Upper lobe of left lung (tissue), 6 donors: ENCODE results near the gene FAM184B. TPM values are rescaled to one million over a fixed set of nuclear protein-coding genes. Genes with fewer than 3 reads are reported as not detected.
A peak's percentile ranks its signal among the peaks of the same experiment; 100 is the strongest.
"Not testable (repeated sequence)": the region's sequence is repeated elsewhere in the genome, so short reads cannot be mapped to it uniquely, and the experiment has no call there.

ENCODE experiments used
- ATAC-seq, 2 donors: fragments of 200-7000 bp; cut with Tn5 transposase; one replicate each; pipeline ENCODE4 v1.9.1; 2022; ENCODE audit warnings: mild to moderate bottlenecking in 2 of 2, moderate library complexity in 2 of 2; ENCODE audit not compliant: low FRiP score in 2 of 2
- DNase-seq, 2 donors: peaks; one replicate each; pipeline ENCODE4 v3.0.0-alpha.2; 2019 to 2020
- H3K27ac ChIP-seq, 4 donors: fragments of 200-600 bp; sonication (generic); one replicate each; pipeline ENCODE4 v1.5.1; 2016 to 2019
- H3K27me3 ChIP-seq, 4 donors: fragments of 200-600 bp; sonication (generic); one replicate each; pipeline ENCODE4 v1.5.1; 2017 to 2019
- H3K36me3 ChIP-seq, 4 donors: fragments of 200-600 bp; sonication (generic); one replicate each; pipeline ENCODE4 v1.5.1; 2016 to 2019
- H3K4me1 ChIP-seq, 4 donors: fragments of 200-600 bp; sonication (generic); one replicate each; pipeline ENCODE4 v1.5.1; 2018 to 2019
- H3K4me3 ChIP-seq, 4 donors: fragments of 200-600 bp; sonication (generic); one replicate each; pipeline ENCODE4 v1.5.1; 2017 to 2019; ENCODE audit warnings: mild to moderate bottlenecking in 2 of 4, moderate library complexity in 1 of 4
- H3K9me3 ChIP-seq, 4 donors: fragments of 200-600 bp; sonication (generic); one replicate each; pipeline ENCODE4 v1.5.1; 2018 to 2019
- EP300 ChIP-seq, 4 donors: sonication (generic); formaldehyde crosslinking; IDR thresholded peaks; one replicate each; pipeline ENCODE4 v1.5.1; 2017; ENCODE audit warnings: antibody characterized with exemption in 4 of 4, control low read depth in 2 of 4
- POLR2A ChIP-seq, 4 donors: fragments of 450-650 bp; IDR thresholded peaks; one replicate each; pipeline ENCODE4 v1.5.1; 2016 to 2017; ENCODE audit warnings: antibody characterized with exemption in 4 of 4, mild to moderate bottlenecking in 2 of 4
- POLR2AphosphoS5 ChIP-seq, 2 donors: sonication (generic); formaldehyde crosslinking; IDR thresholded peaks; one replicate each; pipeline ENCODE4 v1.5.1; 2017; ENCODE audit warnings: antibody characterized with exemption in 2 of 2
- WGBS, 2 donors: methylation state at CpG; one replicate each; pipeline ENCODE4 v1.1.5; 2017 to 2018; 5-methylcytosine and 5-hydroxymethylcytosine counted together
- total RNA-seq, 6 donors: library from RNA; depleted of rRNA in 4 of 6; stranded (reverse); fragments of >200 nt in 4 of 6; gene quantifications; one replicate each; pipeline versions ENCODE4 v1.1.0 to v1.2.1, GENCODE V29; 2016 to 2021
- TF ChIP-seq, protein P1 (sequence below), 6 experiments: fragments of 450-650 bp in 4 of 6; fragments of 200-600 bp in 2 of 6; sonication (generic) in 2 of 6; IDR thresholded peaks; one replicate each; pipeline ENCODE4 v1.5.1; 2016 to 2019; ENCODE audit warnings: antibody characterized with exemption in 6 of 6
- donor health status: DM: no; HTN: no; CAD: no; lungs with moderate emphysema.
- donor health status: DM: no; HTN: yes; CAD: no; lungs with severe emphysema.

The FAM184B gene
- total RNA-seq, 6 donors from 2014 or later: 0.13 to 1.0 (median 0.34) TPM

DNA sequence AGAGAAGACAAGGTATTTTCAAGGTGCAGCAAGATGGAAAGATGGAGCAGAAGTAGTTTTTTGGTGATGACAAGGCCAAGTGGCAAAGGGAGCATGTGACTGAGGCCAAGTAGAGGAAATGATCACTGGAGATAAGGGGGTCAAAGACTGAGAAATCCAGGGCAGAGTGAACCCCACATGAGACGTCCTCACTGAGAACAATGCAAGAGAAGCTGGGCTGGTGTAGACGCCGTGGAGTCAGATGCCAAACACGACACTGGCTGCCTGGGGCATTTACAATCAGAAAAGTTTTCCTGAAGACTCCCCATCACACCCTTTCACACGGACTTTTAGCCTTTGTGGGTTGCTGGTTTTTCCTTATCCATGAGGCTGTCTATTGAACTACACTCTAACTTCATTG lies 69.3 kb downstream of the FAM184B start:
- H3K36me3 ChIP-seq: no peaks in the 10 kb centered on the region
- ATAC-seq: no peak
- 75 to 83% methylated on average over 5 of the region's 5 CpGs for WGBS, 2 donors
- no peak for TF ChIP-seq EP300 (IDR thresholded peaks at IDR 0.05)
- TF ChIP-seq, protein P1, sequence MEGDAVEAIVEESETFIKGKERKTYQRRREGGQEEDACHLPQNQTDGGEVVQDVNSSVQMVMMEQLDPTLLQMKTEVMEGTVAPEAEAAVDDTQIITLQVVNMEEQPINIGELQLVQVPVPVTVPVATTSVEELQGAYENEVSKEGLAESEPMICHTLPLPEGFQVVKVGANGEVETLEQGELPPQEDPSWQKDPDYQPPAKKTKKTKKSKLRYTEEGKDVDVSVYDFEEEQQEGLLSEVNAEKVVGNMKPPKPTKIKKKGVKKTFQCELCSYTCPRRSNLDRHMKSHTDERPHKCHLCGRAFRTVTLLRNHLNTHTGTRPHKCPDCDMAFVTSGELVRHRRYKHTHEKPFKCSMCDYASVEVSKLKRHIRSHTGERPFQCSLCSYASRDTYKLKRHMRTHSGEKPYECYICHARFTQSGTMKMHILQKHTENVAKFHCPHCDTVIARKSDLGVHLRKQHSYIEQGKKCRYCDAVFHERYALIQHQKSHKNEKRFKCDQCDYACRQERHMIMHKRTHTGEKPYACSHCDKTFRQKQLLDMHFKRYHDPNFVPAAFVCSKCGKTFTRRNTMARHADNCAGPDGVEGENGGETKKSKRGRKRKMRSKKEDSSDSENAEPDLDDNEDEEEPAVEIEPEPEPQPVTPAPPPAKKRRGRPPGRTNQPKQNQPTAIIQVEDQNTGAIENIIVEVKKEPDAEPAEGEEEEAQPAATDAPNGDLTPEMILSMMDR (IDR thresholded peaks at IDR 0.05): no peak
- no peak for TF ChIP-seq POLR2A (IDR thresholded peaks at IDR 0.05)
- TF ChIP-seq POLR2AphosphoS5 (IDR thresholded peaks at IDR 0.05): no peak
- no peak overlapping the region for H3K27ac ChIP-seq
- H3K4me1 ChIP-seq: no peaks in the 10 kb centered on the region
- no peaks in the 10 kb centered on the region for H3K9me3 ChIP-seq
- DNase-seq: no peak
- no peak overlapping the region for H3K4me3 ChIP-seq
- no peaks in the 10 kb centered on the region for H3K27me3 ChIP-seq

DNA sequence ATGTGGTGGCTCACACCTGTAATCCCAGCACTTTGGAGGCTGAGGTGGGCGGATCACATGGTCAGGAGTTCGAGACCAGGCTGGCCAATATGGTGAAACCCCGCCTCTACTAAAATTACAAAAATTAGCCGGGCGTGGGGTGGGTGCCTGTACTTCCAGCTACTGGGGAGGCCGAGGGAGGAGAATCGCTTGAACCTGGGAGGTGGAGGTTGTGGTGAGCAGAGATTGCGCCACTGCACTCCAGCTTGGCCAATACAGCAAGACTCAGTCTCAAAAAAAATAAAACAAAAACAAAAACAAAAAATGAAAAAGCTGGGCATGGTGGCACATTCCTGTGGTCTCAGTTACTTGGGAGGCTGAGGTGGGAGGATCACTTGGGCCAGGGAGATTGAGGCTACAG lies 70.2 kb downstream of the FAM184B start:
- H3K9me3 ChIP-seq, ATAC-seq, H3K27ac ChIP-seq, H3K27me3 ChIP-seq, H3K4me1 ChIP-seq, H3K36me3 ChIP-seq, H3K4me3 ChIP-seq, DNase-seq: not testable (repeated sequence)
- 83 to 88% methylated on average over 8 of the region's 8 CpGs for WGBS, 2 donors

DNA sequence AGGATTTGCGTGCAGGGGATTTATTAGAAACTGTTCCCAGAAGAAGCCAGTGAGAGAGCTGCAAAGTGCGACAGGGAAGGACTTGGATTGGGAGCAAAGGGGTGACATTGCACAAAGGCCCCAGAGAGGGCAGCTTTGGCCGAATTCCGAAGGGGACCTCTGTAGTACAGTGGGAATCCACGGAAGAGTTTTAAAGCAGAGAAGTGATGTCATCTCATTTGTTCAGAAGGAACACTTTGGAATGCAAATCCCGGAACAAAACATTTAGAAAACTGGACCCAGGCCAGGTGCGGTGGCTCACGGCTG lies 71.7 kb downstream of the FAM184B start:
- no peaks in the 10 kb centered on the region for H3K9me3 ChIP-seq
- H3K27me3 ChIP-seq: no peaks in the 10 kb centered on the region
- H3K4me1 ChIP-seq: no peaks in the 10 kb centered on the region
- TF ChIP-seq POLR2A (IDR thresholded peaks at IDR 0.05) (no peak), EP300 (IDR thresholded peaks at IDR 0.05) (no peak)
- TF ChIP-seq, protein P1 (IDR thresholded peaks at IDR 0.05): no peak
- WGBS, 2 donors: 62 to 67% methylated on average over 8 of the region's 8 CpGs
- ATAC-seq (no peak), DNase-seq (no peak)
- no peak overlapping the region for H3K4me3 ChIP-seq
- H3K27ac ChIP-seq: no peak overlapping the region
- H3K36me3 ChIP-seq: no peaks in the 10 kb centered on the region

DNA sequence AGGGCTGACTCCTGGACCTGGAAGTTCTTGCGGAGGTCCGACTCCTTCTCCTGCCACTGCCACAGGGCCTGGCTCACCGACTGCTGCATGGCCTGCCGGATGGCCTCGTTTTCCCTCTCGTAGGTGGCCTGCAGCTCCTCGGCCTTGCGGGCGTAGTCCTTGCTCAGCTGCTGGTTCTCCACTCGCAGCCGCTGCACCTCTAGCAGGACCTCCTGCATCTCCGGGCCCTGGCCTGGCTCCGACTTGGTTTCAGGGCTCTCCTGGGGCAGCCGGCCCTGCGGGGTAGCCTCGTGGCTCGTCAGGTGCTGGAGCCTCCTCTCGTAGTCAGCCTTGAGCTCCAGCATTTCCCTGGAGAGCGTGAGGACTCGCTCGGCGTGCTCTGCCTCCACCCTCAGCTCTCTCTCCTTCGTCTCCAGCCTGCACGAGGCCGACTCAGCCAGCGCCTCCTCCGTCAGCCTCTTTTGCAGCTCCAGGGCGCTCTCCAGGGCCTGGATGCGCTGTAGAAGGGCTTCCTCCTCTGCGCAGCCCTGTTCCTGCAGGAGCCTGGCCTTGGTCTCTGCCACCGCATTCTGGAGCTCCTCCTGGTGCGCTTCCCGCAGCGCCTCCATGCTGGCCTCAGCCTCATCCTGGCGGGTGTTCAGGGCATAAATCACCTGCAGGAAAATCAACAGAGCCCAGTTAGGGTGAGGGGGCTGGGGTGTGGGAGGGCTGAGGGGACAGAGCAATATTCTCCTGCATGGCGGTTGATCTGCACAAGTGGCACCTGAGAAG lies 72.2 kb downstream of the FAM184B start:
- 85 to 90% methylated on average over 33 of the region's 36 CpGs for WGBS, 2 donors
- Histone ChIP-seq H3K27ac (no peak overlapping the region), H3K27me3 (no peaks in the 10 kb centered on the region), H3K4me1 (no peaks in the 10 kb centered on the region), H3K4me3 (no peak overlapping the region), H3K36me3 (no peaks in the 10 kb centered on the region), H3K9me3 (no peaks in the 10 kb centered on the region)
- ATAC-seq (no peak), DNase-seq (peak in 1 of 2 donors; percentile 72)
- no peak for TF ChIP-seq POLR2AphosphoS5 (IDR thresholded peaks at IDR 0.05)
- no peak for TF ChIP-seq EP300 (IDR thresholded peaks at IDR 0.05)
- no peak for TF ChIP-seq POLR2A (IDR thresholded peaks at IDR 0.05)
- TF ChIP-seq, protein P1 (IDR thresholded peaks at IDR 0.05): no peak

DNA sequence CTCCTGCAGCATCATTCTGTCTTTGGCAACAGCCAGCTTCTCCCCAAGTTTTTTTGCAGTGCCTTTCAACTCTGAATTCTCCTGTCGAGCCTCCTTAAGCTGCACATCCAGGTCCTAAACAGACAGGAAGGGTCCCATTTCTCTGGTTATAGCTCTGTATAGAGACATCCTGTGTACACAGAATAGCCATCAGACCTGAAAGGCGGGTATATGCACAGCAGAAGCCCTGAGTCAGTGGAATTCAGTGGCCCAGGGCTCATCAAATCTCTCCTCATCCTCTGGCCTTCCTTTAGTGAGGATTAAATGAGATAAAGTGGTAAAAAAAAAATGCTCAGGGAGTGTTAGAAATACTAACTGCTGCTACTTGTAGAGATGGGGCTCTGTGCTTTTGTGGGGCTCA lies 73.8 kb downstream of the FAM184B start:
- Histone ChIP-seq H3K4me3 (no peak overlapping the region), H3K9me3 (no peaks in the 10 kb centered on the region), H3K27ac (no peak overlapping the region), H3K4me1 (no peaks in the 10 kb centered on the region), H3K36me3 (no peaks in the 10 kb centered on the region), H3K27me3 (no peaks in the 10 kb centered on the region)
- 65 to 80% methylated on average over 2 of the region's 2 CpGs for WGBS, 2 donors
- TF ChIP-seq EP300 (IDR thresholded peaks at IDR 0.05) (no peak), POLR2A (IDR thresholded peaks at IDR 0.05) (no peak), POLR2AphosphoS5 (IDR thresholded peaks at IDR 0.05) (no peak)
- TF ChIP-seq, protein P1 (IDR thresholded peaks at IDR 0.05): no peak
- ATAC-seq: no peak
- no peak for DNase-seq
